Measurements from ENCODE around the gene ABHD17C.

DNA sequence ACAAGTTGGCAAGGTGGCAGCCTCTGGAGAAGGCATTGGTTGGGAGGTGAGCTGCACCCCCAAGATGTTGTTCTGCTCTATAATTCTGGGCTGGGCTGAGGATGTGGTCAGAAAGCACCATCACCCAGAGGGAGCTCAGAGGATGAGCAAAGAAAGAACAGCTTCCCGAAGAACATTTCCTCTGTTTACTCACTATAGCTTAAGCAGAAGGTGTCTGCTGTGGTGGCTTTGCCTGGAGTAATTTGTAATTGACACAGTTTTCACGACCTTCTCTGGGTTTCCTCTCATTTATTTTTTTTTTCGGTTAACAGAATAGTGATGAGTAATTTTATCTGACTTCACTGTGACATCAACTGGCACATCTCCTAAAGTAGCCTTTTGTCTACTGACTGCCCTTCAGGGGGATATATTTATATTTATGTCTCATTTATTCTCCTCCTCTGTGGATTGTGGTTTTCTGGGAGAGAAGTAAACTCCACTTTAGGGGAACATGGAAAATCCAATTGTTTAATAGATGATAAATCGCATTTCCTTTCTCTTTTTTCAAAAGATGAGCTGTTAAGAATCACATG lies 49.5 kb upstream of the ABHD17C start:
- TF ChIP-seq, protein P1, sequence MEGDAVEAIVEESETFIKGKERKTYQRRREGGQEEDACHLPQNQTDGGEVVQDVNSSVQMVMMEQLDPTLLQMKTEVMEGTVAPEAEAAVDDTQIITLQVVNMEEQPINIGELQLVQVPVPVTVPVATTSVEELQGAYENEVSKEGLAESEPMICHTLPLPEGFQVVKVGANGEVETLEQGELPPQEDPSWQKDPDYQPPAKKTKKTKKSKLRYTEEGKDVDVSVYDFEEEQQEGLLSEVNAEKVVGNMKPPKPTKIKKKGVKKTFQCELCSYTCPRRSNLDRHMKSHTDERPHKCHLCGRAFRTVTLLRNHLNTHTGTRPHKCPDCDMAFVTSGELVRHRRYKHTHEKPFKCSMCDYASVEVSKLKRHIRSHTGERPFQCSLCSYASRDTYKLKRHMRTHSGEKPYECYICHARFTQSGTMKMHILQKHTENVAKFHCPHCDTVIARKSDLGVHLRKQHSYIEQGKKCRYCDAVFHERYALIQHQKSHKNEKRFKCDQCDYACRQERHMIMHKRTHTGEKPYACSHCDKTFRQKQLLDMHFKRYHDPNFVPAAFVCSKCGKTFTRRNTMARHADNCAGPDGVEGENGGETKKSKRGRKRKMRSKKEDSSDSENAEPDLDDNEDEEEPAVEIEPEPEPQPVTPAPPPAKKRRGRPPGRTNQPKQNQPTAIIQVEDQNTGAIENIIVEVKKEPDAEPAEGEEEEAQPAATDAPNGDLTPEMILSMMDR (IDR thresholded peaks at IDR 0.05; ENCODE audit: poor library complexity), result no peak
- TF ChIP-seq EZH2 (IDR thresholded peaks at IDR 0.05; ENCODE audit: borderline replicate concordance), result no peak
